PFSK-1 (cell line): ENCODE data around the gene HRH1.

Experiments
- FOXP2 ChIP-seq: optimal IDR thresholded peaks from 2 replicates; pipeline ENCODE3; 2011; ENCODE audit warnings: borderline replicate concordance, control low read depth, inconsistent platforms; ENCODE audit not compliant: insufficient read depth; ENCODE audit errors: extremely low read length, extremely low read depth
- POLR2AphosphoS5 ChIP-seq: IDR thresholded peaks from 2 replicates; pipeline ENCODE4 v1.6.1; 2012; ENCODE audit warnings: low read depth, mild to moderate bottlenecking, control low read depth, low read length, moderate library complexity
- SIN3A ChIP-seq: IDR thresholded peaks from 2 replicates; pipeline ENCODE4 v1.6.1; 2012; ENCODE audit warnings: mild to moderate bottlenecking, low read length, moderate library complexity, borderline replicate concordance; ENCODE audit not compliant: insufficient read depth
- TAF1 ChIP-seq: IDR thresholded peaks from 2 replicates; pipeline ENCODE4 v1.6.1; 2012; ENCODE audit warnings: low read length, control low read depth, borderline replicate concordance; ENCODE audit not compliant: insufficient read depth
- TF ChIP-seq, protein P1 (sequence below), 2 experiments: IDR thresholded peaks; 2 replicates each; pipeline versions ENCODE4 v1.6.1 to v1.8.0; 2011 to 2012; ENCODE audit warnings: low read depth in 2 of 2, low read length in 2 of 2, control low read depth in 1 of 2, inconsistent platforms in 1 of 2, mild to moderate bottlenecking in 1 of 2, moderate library complexity in 1 of 2; ENCODE audit not compliant: insufficient read depth in 1 of 2

DNA sequence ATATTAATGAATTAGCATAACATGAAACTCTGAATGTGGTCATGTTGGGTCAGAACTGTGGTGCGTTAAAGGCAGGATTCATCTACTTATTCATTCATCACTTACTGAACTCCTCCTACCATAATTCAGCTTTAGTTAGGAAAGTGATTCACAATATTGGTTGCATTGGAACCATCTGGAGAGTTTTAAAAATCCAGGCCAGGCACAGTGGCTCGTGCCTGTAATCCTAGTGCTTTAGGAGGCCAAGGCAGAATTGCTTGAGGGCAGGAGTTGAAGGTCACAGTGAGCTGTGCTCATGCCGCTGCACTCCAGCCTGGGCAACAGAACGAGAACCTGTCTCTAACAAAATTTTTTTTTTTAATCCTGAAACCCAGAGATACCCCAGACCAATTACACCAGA, 73.7 kb downstream of the HRH1 start:
- TF ChIP-seq POLR2AphosphoS5 = no peak
- TF ChIP-seq FOXP2 = no peak
- no peak for TF ChIP-seq TAF1
- TF ChIP-seq, protein P1, sequence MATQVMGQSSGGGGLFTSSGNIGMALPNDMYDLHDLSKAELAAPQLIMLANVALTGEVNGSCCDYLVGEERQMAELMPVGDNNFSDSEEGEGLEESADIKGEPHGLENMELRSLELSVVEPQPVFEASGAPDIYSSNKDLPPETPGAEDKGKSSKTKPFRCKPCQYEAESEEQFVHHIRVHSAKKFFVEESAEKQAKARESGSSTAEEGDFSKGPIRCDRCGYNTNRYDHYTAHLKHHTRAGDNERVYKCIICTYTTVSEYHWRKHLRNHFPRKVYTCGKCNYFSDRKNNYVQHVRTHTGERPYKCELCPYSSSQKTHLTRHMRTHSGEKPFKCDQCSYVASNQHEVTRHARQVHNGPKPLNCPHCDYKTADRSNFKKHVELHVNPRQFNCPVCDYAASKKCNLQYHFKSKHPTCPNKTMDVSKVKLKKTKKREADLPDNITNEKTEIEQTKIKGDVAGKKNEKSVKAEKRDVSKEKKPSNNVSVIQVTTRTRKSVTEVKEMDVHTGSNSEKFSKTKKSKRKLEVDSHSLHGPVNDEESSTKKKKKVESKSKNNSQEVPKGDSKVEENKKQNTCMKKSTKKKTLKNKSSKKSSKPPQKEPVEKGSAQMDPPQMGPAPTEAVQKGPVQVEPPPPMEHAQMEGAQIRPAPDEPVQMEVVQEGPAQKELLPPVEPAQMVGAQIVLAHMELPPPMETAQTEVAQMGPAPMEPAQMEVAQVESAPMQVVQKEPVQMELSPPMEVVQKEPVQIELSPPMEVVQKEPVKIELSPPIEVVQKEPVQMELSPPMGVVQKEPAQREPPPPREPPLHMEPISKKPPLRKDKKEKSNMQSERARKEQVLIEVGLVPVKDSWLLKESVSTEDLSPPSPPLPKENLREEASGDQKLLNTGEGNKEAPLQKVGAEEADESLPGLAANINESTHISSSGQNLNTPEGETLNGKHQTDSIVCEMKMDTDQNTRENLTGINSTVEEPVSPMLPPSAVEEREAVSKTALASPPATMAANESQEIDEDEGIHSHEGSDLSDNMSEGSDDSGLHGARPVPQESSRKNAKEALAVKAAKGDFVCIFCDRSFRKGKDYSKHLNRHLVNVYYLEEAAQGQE (IDR thresholded peaks at IDR 0.05; ENCODE audit: insufficient read depth in 1 of 2, low read depth in 2 of 2, low read length in 2 of 2) = no peak
- no peak for TF ChIP-seq SIN3A
